GM21381 (cell line): ENCODE results near the gene AFF3.
"Not testable (repeated sequence)": the region's sequence is repeated elsewhere in the genome, so short reads cannot be mapped to it uniquely, and the experiment has no call there.

Experiments used
- ATAC-seq: cut with Tn5 transposase; IDR thresholded peaks from one replicate; pipeline ENCODE4 v1.9.1; 2021; ENCODE audit warnings: mild to moderate bottlenecking, moderate library complexity; ENCODE audit not compliant: unreplicated experiment

AFF3 gene

DNA sequence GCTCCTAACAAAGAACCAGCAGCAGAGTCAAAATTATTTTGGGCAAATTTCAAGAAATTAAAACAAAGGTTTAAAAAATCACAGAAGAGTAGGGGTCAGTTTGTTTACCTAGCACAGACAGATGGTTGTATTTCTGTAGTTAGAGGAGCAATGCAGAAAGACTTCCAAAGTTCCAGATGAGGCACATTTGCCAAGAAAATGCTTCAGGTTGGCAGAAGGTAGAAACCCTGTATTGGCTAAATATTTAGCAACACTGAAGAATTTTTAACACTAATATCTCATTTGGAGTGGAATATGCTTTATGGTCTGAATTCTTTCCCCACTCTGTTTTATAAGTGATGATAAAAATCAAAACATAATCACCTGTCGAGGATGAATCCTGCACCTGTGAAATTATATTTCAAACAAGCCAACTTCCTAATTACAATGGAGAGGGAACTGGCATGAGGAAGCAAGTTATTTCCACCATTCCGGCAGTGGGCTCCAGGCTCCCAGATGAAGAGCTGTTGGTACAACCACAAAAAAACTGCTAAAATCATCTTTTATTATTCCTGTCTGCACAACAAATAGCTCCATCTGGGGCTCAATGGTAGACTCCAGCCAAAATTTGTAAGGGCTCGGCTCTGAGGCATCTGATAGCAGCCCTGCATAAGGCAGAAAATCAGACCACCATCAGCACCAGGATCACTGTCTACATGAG lies 366.0 kb downstream of the AFF3 start:
- ATAC-seq, result no peak

- ATAC-seq, result no peak
Measured at GRCh38 chr2:99775585-99775984, 366.8 kb downstream of the AFF3 start.

DNA sequence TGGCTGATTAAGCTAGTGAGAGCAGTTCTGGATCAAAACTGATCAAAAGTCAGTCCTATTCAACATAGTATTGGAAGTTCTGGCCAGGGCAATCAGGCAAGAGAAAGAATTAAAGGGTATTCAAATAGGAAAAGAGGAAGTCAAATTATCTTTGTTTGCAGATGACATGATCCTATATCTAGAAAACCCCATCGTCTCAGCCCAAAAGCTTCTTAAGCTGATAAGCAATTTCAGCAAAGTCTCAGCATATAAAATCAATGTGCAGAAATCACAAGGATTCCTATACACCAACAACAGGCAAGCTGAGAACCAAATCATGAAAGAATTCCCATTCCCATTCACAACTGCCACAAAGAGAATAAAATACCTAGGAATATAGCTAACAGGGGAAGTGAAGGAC lies 368.7 kb downstream of the AFF3 start:
- ATAC-seq, result not testable (repeated sequence)

GRCh38 chr2:99772591-99773331 lies 369.6 kb downstream of the AFF3 start:
- no peak for ATAC-seq

DNA sequence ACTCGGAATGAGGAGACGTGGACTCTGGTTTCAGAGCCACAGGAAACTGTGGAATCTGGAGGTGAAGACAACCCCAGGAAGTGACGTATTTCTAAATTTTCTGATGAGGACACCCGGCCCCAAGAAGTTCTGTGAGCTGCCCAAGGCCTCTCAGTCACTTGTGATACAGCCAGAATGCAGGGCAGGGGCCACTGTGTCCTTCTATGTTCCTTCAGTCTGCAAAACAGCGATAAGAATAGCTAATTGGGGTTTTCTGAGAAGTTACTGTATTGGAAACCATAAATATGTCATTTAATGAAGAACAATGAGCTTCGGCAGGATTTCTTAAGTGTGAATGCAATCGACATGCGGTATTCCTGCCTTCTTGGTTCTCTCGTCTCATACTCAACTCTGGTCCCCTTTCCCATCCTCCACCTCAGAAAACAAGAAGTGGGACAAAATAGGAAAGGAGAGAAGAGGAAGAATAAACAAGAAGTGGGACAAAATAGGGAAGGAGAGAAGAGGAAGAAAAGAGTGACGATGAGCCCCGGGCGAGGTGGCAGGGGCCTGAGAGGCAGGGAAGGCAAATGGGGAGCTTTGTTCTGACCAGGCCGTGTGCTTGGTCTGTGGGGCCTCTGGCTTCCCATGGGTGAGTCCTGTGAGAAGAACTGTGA lies 370.6 kb downstream of the AFF3 start:
- no peak for ATAC-seq

DNA sequence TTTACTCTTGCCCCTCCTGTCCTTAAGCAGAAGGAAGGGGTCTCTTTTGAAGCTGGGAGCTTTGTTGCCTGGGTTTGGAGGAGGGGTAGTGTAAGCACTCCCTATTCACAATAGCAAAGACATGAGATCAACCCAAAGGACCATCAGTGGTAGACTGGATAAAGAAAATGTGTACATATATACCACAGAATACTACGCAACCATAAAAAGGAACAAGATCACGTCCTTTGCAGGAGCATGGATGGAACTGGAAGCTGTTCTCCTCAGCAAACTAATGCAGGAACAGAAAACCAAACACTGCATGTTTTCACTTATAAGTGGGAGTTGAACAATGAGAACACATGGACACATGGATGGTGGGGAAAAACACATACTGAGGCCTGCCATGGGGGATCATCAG lies 371.5 kb downstream of the AFF3 start:
- ATAC-seq, result no peak

GRCh38 chr2:99765731-99766318 lies 376.6 kb downstream of the AFF3 start:
- ATAC-seq, result no peak

DNA sequence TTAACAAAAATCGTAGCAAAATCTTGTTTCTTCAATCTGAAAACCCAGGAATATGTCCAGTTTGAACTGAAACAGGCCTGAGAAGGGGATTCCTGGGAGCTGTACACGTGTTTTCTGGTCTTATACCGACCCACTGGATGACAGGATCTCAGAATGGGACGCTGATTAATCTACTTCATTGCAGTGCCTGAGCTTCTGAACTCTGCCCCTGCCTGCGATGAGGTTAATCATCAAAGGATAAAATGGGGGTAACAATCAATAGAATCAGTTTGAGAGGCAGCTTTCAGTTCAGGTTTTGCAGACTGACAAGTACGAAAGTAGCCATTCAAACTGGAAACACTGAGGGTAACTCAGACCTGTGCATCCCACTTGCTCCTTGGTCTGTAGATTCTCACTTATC lies 378.6 kb downstream of the AFF3 start:
- ATAC-seq, result no peak

DNA sequence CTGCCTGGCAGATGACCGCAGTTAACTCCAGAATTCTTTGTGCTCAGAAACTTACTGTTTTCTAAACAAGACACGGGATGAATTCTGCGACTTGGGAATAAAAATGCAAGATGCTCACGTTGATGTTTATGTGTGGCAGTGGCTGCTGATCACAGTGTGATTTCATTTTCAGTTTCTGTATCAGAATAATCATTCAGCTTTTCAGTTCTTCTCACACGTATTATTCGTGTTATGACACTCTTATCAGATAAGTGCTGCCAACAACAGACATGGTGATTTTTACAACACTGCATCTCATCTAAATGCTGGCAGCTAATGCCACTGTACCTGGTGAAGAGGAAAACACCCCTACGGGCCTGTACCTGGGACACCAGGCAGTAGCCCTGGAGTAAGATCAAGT lies 379.7 kb downstream of the AFF3 start:
- no peak for ATAC-seq

- no peak for ATAC-seq
Measured at GRCh38 chr2:99757611-99758114, 384.7 kb downstream of the AFF3 start.

GRCh38 chr2:99756059-99756458 lies 386.3 kb downstream of the AFF3 start:
- ATAC-seq, result no peak

- ATAC-seq, result no peak
Measured at GRCh38 chr2:99754210-99754609, 388.2 kb downstream of the AFF3 start.

DNA sequence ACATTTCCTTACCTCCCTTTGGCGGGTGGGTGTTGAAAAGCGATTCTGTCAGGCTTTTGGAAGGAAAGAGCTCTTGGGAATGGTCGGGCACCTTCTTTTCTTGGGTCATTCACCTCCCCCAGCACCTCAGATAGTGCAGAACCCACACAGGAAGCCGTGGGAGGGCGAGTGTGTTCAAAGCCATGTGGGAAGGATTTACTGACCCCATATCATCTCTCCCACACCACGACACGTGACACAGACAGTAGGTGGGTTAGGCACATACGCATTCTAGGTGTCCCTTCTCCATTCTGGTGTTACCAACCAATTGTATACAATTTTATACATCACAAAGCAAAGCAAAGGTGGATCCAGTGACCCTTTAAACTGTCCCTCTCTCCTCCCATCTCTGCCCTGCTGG lies 388.9 kb downstream of the AFF3 start:
- no peak for ATAC-seq

- no peak for ATAC-seq
Measured at GRCh38 chr2:99748344-99748743, 394.0 kb downstream of the AFF3 start.

- no peak for ATAC-seq
Measured at GRCh38 chr2:99747842-99748241, 394.5 kb downstream of the AFF3 start.

DNA sequence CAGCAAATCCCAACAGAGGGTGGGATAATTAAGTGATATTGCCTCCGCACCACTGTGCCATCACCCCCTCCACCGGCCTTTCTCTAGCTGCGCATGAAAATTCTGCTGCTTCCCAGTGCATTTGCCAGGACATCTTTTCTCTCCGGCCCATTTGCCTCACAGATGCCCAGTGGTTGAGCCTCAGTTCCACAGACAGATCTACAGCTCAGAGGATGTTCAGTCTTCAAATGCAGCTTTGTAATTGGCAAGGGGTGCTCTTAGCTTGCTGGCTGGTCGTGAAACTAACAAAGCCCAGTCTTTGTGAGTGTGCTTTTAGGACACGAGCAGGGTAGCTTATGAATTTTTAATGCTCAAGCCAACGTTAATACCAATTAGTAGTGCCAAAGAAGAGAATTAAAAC lies 399.2 kb downstream of the AFF3 start:
- ATAC-seq, result no peak

GRCh38 chr2:99737537-99737936 lies 404.9 kb downstream of the AFF3 start:
- ATAC-seq, result no peak

- no peak for ATAC-seq
Measured at GRCh38 chr2:99735753-99736152, 406.6 kb downstream of the AFF3 start.

DNA sequence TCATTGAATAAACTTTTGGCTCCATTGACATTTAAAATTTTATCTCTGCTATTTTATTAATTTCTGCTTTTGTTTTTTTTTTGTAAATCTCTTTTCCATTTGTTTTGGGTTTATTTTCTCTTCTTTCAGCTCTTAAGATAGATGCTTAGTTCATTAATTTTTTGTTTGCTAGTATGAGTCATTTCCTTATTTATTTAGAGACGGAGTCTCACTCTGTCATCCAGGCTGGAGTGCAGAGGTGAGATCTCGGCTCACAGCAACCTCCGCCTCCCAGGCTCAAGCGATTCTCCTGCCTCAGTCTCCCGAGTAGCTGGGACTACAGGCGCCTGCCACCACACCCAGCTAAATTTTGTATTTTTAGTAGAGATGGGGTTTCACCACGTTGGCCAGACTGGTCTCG lies 407.1 kb downstream of the AFF3 start:
- ATAC-seq, result not testable (repeated sequence)

GRCh38 chr2:99734236-99734635 lies 408.2 kb downstream of the AFF3 start:
- no peak for ATAC-seq
